ENCODE measurements around the gene MRRF.

MRRF gene

GRCh38 chr9:122332083-122332482, 67.4 kb downstream of the MRRF start:
- TF ChIP-seq CTCF (IDR thresholded peaks at IDR 0.05; ENCODE audit: insufficient read depth, low read depth, low read length, missing control alignments): no peak
- H3K4me3 ChIP-seq (ENCODE audit: low read depth, low read length): no peak overlapping the region
- no peak for DNase-seq (ENCODE audit: low read depth)

GRCh38 chr9:122332644-122333043, 68.0 kb downstream of the MRRF start:
- no peak for DNase-seq (ENCODE audit: low read depth)
- TF ChIP-seq CTCF (IDR thresholded peaks at IDR 0.05; ENCODE audit: insufficient read depth, low read depth, low read length, missing control alignments): no peak
- H3K4me3 ChIP-seq (ENCODE audit: low read depth, low read length): no peak overlapping the region

GRCh38 chr9:122333169-122333808, 68.6 kb downstream of the MRRF start:
- no peak for DNase-seq (ENCODE audit: low read depth)
- TF ChIP-seq CTCF (IDR thresholded peaks at IDR 0.05; ENCODE audit: insufficient read depth, low read depth, low read length, missing control alignments): no peak
- H3K4me3 ChIP-seq (ENCODE audit: low read depth, low read length): no peak overlapping the region

- H3K4me3 ChIP-seq (ENCODE audit: low read depth, low read length): no peak overlapping the region
- no peak for TF ChIP-seq CTCF (IDR thresholded peaks at IDR 0.05; ENCODE audit: insufficient read depth, low read depth, low read length, missing control alignments)
- DNase-seq (ENCODE audit: low read depth): no peak
These were observed 70.2 kb downstream of the MRRF start for GRCh38 chr9:122334916-122335315.

- no peak for TF ChIP-seq CTCF (IDR thresholded peaks at IDR 0.05; ENCODE audit: insufficient read depth, low read depth, low read length, missing control alignments)
- no peak for DNase-seq (ENCODE audit: low read depth)
- H3K4me3 ChIP-seq (ENCODE audit: low read depth, low read length): no peak overlapping the region
These were observed 71.5 kb downstream of the MRRF start for GRCh38 chr9:122336189-122336588.

- H3K4me3 ChIP-seq (ENCODE audit: low read depth, low read length): no peak overlapping the region
- no peak for DNase-seq (ENCODE audit: low read depth)
- TF ChIP-seq CTCF (IDR thresholded peaks at IDR 0.05; ENCODE audit: insufficient read depth, low read depth, low read length, missing control alignments): no peak
These were observed 72.3 kb downstream of the MRRF start for GRCh38 chr9:122336866-122337555.

GRCh38 chr9:122337556-122337929, 72.9 kb downstream of the MRRF start:
- no peak overlapping the region for H3K4me3 ChIP-seq (ENCODE audit: low read depth, low read length)
- DNase-seq (ENCODE audit: low read depth): no peak
- no peak for TF ChIP-seq CTCF (IDR thresholded peaks at IDR 0.05; ENCODE audit: insufficient read depth, low read depth, low read length, missing control alignments)
